ENCODE results near the gene SIRT5.

Gene SIRT5

GRCh38 chr6:13649393-13649792, 75.0 kb downstream of the SIRT5 start:
- no peaks in the 10 kb centered on the region for H3K27me3 ChIP-seq (ENCODE audit: control insufficient read depth in 2 of 2, insufficient read depth in 2 of 2, low read length in 2 of 2)
- H3K27ac ChIP-seq (ENCODE audit: low read depth in 2 of 2, low read length in 2 of 2): no peak overlapping the region
- H3K9ac ChIP-seq (ENCODE audit: low read depth in 1 of 2, low read length in 2 of 2): no peak overlapping the region
- no peak overlapping the region for H3K4me3 ChIP-seq (ENCODE audit: low read length in 2 of 2)
- peaks cover 4 to 9% of the 10 kb centered on the region in 2 donors for H3K36me3 ChIP-seq (ENCODE audit: control insufficient read depth in 2 of 2, insufficient read depth in 2 of 2, low read length in 2 of 2)
- no peaks in the 10 kb centered on the region for H3K4me1 ChIP-seq (ENCODE audit: control insufficient read depth in 2 of 2, insufficient read depth in 2 of 2, low read length in 2 of 2)
- H3K9me3 ChIP-seq (ENCODE audit: control insufficient read depth in 2 of 2, low read length in 2 of 2): no peaks in the 10 kb centered on the region

GRCh38 chr6:13653296-13653695, 78.9 kb downstream of the SIRT5 start:
- peaks cover 3 to 7% of the 10 kb centered on the region in 2 donors for H3K36me3 ChIP-seq (ENCODE audit: control insufficient read depth in 2 of 2, insufficient read depth in 2 of 2, low read length in 2 of 2)
- H3K9me3 ChIP-seq (ENCODE audit: control insufficient read depth in 2 of 2, low read length in 2 of 2): no peaks in the 10 kb centered on the region
- no peak overlapping the region for H3K4me3 ChIP-seq (ENCODE audit: low read length in 2 of 2)
- H3K27ac ChIP-seq (ENCODE audit: low read depth in 2 of 2, low read length in 2 of 2): no peak overlapping the region
- no peaks in the 10 kb centered on the region for H3K27me3 ChIP-seq (ENCODE audit: control insufficient read depth in 2 of 2, insufficient read depth in 2 of 2, low read length in 2 of 2)
- no peaks in the 10 kb centered on the region for H3K4me1 ChIP-seq (ENCODE audit: control insufficient read depth in 2 of 2, insufficient read depth in 2 of 2, low read length in 2 of 2)
- no peak overlapping the region for H3K9ac ChIP-seq (ENCODE audit: low read depth in 1 of 2, low read length in 2 of 2)

- no peaks in the 10 kb centered on the region for H3K4me1 ChIP-seq (ENCODE audit: control insufficient read depth in 2 of 2, insufficient read depth in 2 of 2, low read length in 2 of 2)
- no peaks in the 10 kb centered on the region for H3K27me3 ChIP-seq (ENCODE audit: control insufficient read depth in 2 of 2, insufficient read depth in 2 of 2, low read length in 2 of 2)
- no peak overlapping the region for H3K27ac ChIP-seq (ENCODE audit: low read depth in 2 of 2, low read length in 2 of 2)
- H3K9ac ChIP-seq (ENCODE audit: low read depth in 1 of 2, low read length in 2 of 2): no peak overlapping the region
- peaks cover 3 to 7% of the 10 kb centered on the region in 2 donors for H3K36me3 ChIP-seq (ENCODE audit: control insufficient read depth in 2 of 2, insufficient read depth in 2 of 2, low read length in 2 of 2)
- no peaks in the 10 kb centered on the region for H3K9me3 ChIP-seq (ENCODE audit: control insufficient read depth in 2 of 2, low read length in 2 of 2)
- H3K4me3 ChIP-seq (ENCODE audit: low read length in 2 of 2): no peak overlapping the region
Measured at GRCh38 chr6:13654496-13654895, 80.1 kb downstream of the SIRT5 start.

- no peak overlapping the region for H3K27ac ChIP-seq (ENCODE audit: low read depth in 2 of 2, low read length in 2 of 2)
- no peak overlapping the region for H3K9ac ChIP-seq (ENCODE audit: low read depth in 1 of 2, low read length in 2 of 2)
- H3K4me1 ChIP-seq (ENCODE audit: control insufficient read depth in 2 of 2, insufficient read depth in 2 of 2, low read length in 2 of 2): no peaks in the 10 kb centered on the region
- H3K9me3 ChIP-seq (ENCODE audit: control insufficient read depth in 2 of 2, low read length in 2 of 2): no peaks in the 10 kb centered on the region
- no peaks in the 10 kb centered on the region for H3K27me3 ChIP-seq (ENCODE audit: control insufficient read depth in 2 of 2, insufficient read depth in 2 of 2, low read length in 2 of 2)
- H3K4me3 ChIP-seq (ENCODE audit: low read length in 2 of 2): no peak overlapping the region
- peaks cover 2 to 3% of the 10 kb centered on the region in 2 donors for H3K36me3 ChIP-seq (ENCODE audit: control insufficient read depth in 2 of 2, insufficient read depth in 2 of 2, low read length in 2 of 2)
Measured at GRCh38 chr6:13655700-13656099, 81.3 kb downstream of the SIRT5 start.

GRCh38 chr6:13660273-13660672, 85.9 kb downstream of the SIRT5 start:
- Histone ChIP-seq H3K4me1 (ENCODE audit: control insufficient read depth in 2 of 2, insufficient read depth in 2 of 2, low read length in 2 of 2) (no peaks in the 10 kb centered on the region), H3K4me3 (ENCODE audit: low read length in 2 of 2) (no peak overlapping the region), H3K27ac (ENCODE audit: low read depth in 2 of 2, low read length in 2 of 2) (no peak overlapping the region), H3K36me3 (ENCODE audit: control insufficient read depth in 2 of 2, insufficient read depth in 2 of 2, low read length in 2 of 2) (peaks cover 0 to 3% of the 10 kb centered on the region in 2 donors), H3K27me3 (ENCODE audit: control insufficient read depth in 2 of 2, insufficient read depth in 2 of 2, low read length in 2 of 2) (no peaks in the 10 kb centered on the region), H3K9me3 (ENCODE audit: control insufficient read depth in 2 of 2, low read length in 2 of 2) (no peaks in the 10 kb centered on the region), H3K9ac (ENCODE audit: low read depth in 1 of 2, low read length in 2 of 2) (no peak overlapping the region)

- H3K4me3 ChIP-seq (ENCODE audit: low read length in 2 of 2): no peak overlapping the region
- no peaks in the 10 kb centered on the region for H3K9me3 ChIP-seq (ENCODE audit: control insufficient read depth in 2 of 2, low read length in 2 of 2)
- peaks cover 0 to 3% of the 10 kb centered on the region in 2 donors for H3K36me3 ChIP-seq (ENCODE audit: control insufficient read depth in 2 of 2, insufficient read depth in 2 of 2, low read length in 2 of 2)
- H3K27me3 ChIP-seq (ENCODE audit: control insufficient read depth in 2 of 2, insufficient read depth in 2 of 2, low read length in 2 of 2): no peaks in the 10 kb centered on the region
- no peak overlapping the region for H3K9ac ChIP-seq (ENCODE audit: low read depth in 1 of 2, low read length in 2 of 2)
- H3K4me1 ChIP-seq (ENCODE audit: control insufficient read depth in 2 of 2, insufficient read depth in 2 of 2, low read length in 2 of 2): no peaks in the 10 kb centered on the region
- no peak overlapping the region for H3K27ac ChIP-seq (ENCODE audit: low read depth in 2 of 2, low read length in 2 of 2)
Measured at GRCh38 chr6:13660893-13661292, 86.5 kb downstream of the SIRT5 start.

GRCh38 chr6:13661647-13662046, 87.2 kb downstream of the SIRT5 start:
- Histone ChIP-seq H3K27me3 (ENCODE audit: control insufficient read depth in 2 of 2, insufficient read depth in 2 of 2, low read length in 2 of 2) (no peaks in the 10 kb centered on the region), H3K9ac (ENCODE audit: low read depth in 1 of 2, low read length in 2 of 2) (no peak overlapping the region), H3K4me1 (ENCODE audit: control insufficient read depth in 2 of 2, insufficient read depth in 2 of 2, low read length in 2 of 2) (no peaks in the 10 kb centered on the region), H3K9me3 (ENCODE audit: control insufficient read depth in 2 of 2, low read length in 2 of 2) (no peaks in the 10 kb centered on the region), H3K4me3 (ENCODE audit: low read length in 2 of 2) (no peak overlapping the region), H3K36me3 (ENCODE audit: control insufficient read depth in 2 of 2, insufficient read depth in 2 of 2, low read length in 2 of 2) (peaks cover 0 to 3% of the 10 kb centered on the region in 2 donors), H3K27ac (ENCODE audit: low read depth in 2 of 2, low read length in 2 of 2) (no peak overlapping the region)

GRCh38 chr6:13662651-13663334, 88.4 kb downstream of the SIRT5 start:
- Histone ChIP-seq H3K9me3 (ENCODE audit: control insufficient read depth in 2 of 2, low read length in 2 of 2) (no peaks in the 10 kb centered on the region), H3K27ac (ENCODE audit: low read depth in 2 of 2, low read length in 2 of 2) (no peak overlapping the region), H3K4me3 (ENCODE audit: low read length in 2 of 2) (no peak overlapping the region), H3K9ac (ENCODE audit: low read depth in 1 of 2, low read length in 2 of 2) (no peak overlapping the region), H3K4me1 (ENCODE audit: control insufficient read depth in 2 of 2, insufficient read depth in 2 of 2, low read length in 2 of 2) (no peaks in the 10 kb centered on the region), H3K27me3 (ENCODE audit: control insufficient read depth in 2 of 2, insufficient read depth in 2 of 2, low read length in 2 of 2) (no peaks in the 10 kb centered on the region), H3K36me3 (ENCODE audit: control insufficient read depth in 2 of 2, insufficient read depth in 2 of 2, low read length in 2 of 2) (no peaks in the 10 kb centered on the region)

GRCh38 chr6:13663986-13664385, 89.6 kb downstream of the SIRT5 start:
- Histone ChIP-seq H3K9ac (ENCODE audit: low read depth in 1 of 2, low read length in 2 of 2) (no peak overlapping the region), H3K36me3 (ENCODE audit: control insufficient read depth in 2 of 2, insufficient read depth in 2 of 2, low read length in 2 of 2) (no peaks in the 10 kb centered on the region), H3K4me1 (ENCODE audit: control insufficient read depth in 2 of 2, insufficient read depth in 2 of 2, low read length in 2 of 2) (no peaks in the 10 kb centered on the region), H3K27me3 (ENCODE audit: control insufficient read depth in 2 of 2, insufficient read depth in 2 of 2, low read length in 2 of 2) (no peaks in the 10 kb centered on the region), H3K9me3 (ENCODE audit: control insufficient read depth in 2 of 2, low read length in 2 of 2) (no peaks in the 10 kb centered on the region), H3K27ac (ENCODE audit: low read depth in 2 of 2, low read length in 2 of 2) (no peak overlapping the region), H3K4me3 (ENCODE audit: low read length in 2 of 2) (no peak overlapping the region)

All from mucosa of rectum (tissue), 2 donors.